H9 (cell line): Measurements from ENCODE around the gene LPAR3. TPM values are rescaled to one million over a fixed set of nuclear protein-coding genes. Genes with fewer than 3 reads are reported as not detected.

Experiments
- DNase-seq: peaks from one replicate; pipeline ENCODE4 v3.0.0-alpha.2; 2017
- H2AFZ ChIP-seq: one replicate; pipeline ENCODE4 v1.6.1; 2013; ENCODE audit warnings: mild to moderate bottlenecking, low read length, control low read depth, moderate library complexity
- H2AK5ac ChIP-seq: 2 replicates; pipeline ENCODE4 v1.6.1; 2013; ENCODE audit warnings: low read length, control low read depth, mixed read lengths; ENCODE audit not compliant: insufficient read length
- H2BK120ac ChIP-seq: one replicate; pipeline ENCODE4 v1.6.1; 2013; ENCODE audit warnings: low read depth, mild to moderate bottlenecking, low read length, control low read depth, inconsistent platforms; ENCODE audit not compliant: poor library complexity, severe bottlenecking
- H2BK12ac ChIP-seq: 2 replicates; pipeline ENCODE4 v1.6.1; 2013; ENCODE audit warnings: low read length, control low read depth, mixed read lengths, low read depth; ENCODE audit not compliant: insufficient read length
- H2BK15ac ChIP-seq: 2 replicates; pipeline ENCODE4 v1.6.1; 2013; ENCODE audit warnings: low read depth, low read length, control low read depth
- H2BK20ac ChIP-seq: one replicate; pipeline ENCODE4 v1.6.1; 2013; ENCODE audit warnings: low read depth, mild to moderate bottlenecking, low read length, control low read depth, inconsistent platforms; ENCODE audit not compliant: poor library complexity, severe bottlenecking
- H2BK5ac ChIP-seq: 2 replicates; pipeline ENCODE4 v1.6.1; 2013; ENCODE audit warnings: low read length, control low read depth, mixed read lengths; ENCODE audit not compliant: insufficient read length
- H3K14ac ChIP-seq: 2 replicates; pipeline ENCODE4 v1.6.1; 2013; ENCODE audit warnings: low read length, control low read depth; ENCODE audit not compliant: insufficient read depth
- H3K18ac ChIP-seq: 2 replicates; pipeline ENCODE4 v1.6.1; 2013; ENCODE audit warnings: low read depth, mild to moderate bottlenecking, mixed read lengths, low read length, control low read depth; ENCODE audit not compliant: insufficient read length
- H3K23ac ChIP-seq: 2 replicates; pipeline ENCODE4 v1.6.1; 2013; ENCODE audit warnings: low read length, control low read depth, mixed read lengths, low read depth; ENCODE audit not compliant: insufficient read length
- H3K23me2 ChIP-seq: 2 replicates; pipeline ENCODE4 v1.6.1; 2013; ENCODE audit warnings: low read depth, mild to moderate bottlenecking, mixed read lengths, low read length, control low read depth; ENCODE audit not compliant: insufficient read length, poor library complexity, severe bottlenecking
- H3K27ac ChIP-seq: 2 replicates; pipeline ENCODE4 v1.5.1; 2013; ENCODE audit warnings: low read length, control low read depth, mixed read lengths, low read depth; ENCODE audit not compliant: insufficient read length
- H3K27me3 ChIP-seq: 2 replicates; pipeline ENCODE4 v1.6.1; 2013; ENCODE audit warnings: low read length, control low read depth, inconsistent platforms; ENCODE audit not compliant: insufficient read depth
- H3K4ac ChIP-seq: 2 replicates; pipeline ENCODE4 v1.6.1; 2013; ENCODE audit warnings: low read depth, mild to moderate bottlenecking, control low read depth, inconsistent platforms, low read length, moderate library complexity
- H3K4me1 ChIP-seq: 2 replicates; pipeline ENCODE4 v1.6.1; 2013; ENCODE audit warnings: low read length, control low read depth, inconsistent platforms; ENCODE audit not compliant: insufficient read depth
- H3K4me2 ChIP-seq: 2 replicates; pipeline ENCODE4 v1.6.1; 2013; ENCODE audit warnings: low read length, control low read depth, mixed read lengths; ENCODE audit not compliant: insufficient read length, insufficient read depth
- H3K56ac ChIP-seq: 2 replicates; pipeline ENCODE4 v1.6.1; 2013; ENCODE audit warnings: low read depth, mild to moderate bottlenecking, mixed read lengths, low read length, control low read depth; ENCODE audit not compliant: insufficient read length
- H3K79me1 ChIP-seq: 2 replicates; pipeline ENCODE4 v1.6.1; 2013; ENCODE audit warnings: low read depth, mild to moderate bottlenecking, moderate library complexity, low read length, control low read depth, inconsistent platforms; ENCODE audit not compliant: insufficient read depth, poor library complexity, severe bottlenecking
- H3K79me2 ChIP-seq: 2 replicates; pipeline ENCODE4 v1.6.1; 2013; ENCODE audit warnings: low read length, control low read depth, inconsistent platforms; ENCODE audit not compliant: insufficient read depth
- H3K9ac ChIP-seq: 2 replicates; pipeline ENCODE4 v1.6.1; 2013; ENCODE audit warnings: low read length, control low read depth, mixed read lengths; ENCODE audit not compliant: insufficient read length; ENCODE audit errors: extremely low read depth
- H3K9me3 ChIP-seq: one replicate; pipeline ENCODE4 v1.6.1; 2013; ENCODE audit warnings: low read depth, low read length, inconsistent platforms; ENCODE audit not compliant: control insufficient read depth
- H3T11ph ChIP-seq: one replicate; pipeline ENCODE4 v1.6.1; 2013; ENCODE audit warnings: mild to moderate bottlenecking, low read length, control low read depth, inconsistent platforms
- H4K20me1 ChIP-seq: one replicate; pipeline ENCODE4 v1.6.1; 2013; ENCODE audit not compliant: control insufficient read depth, insufficient read length, insufficient read depth
- H4K5ac ChIP-seq: 2 replicates; pipeline ENCODE4 v1.6.1; 2013; ENCODE audit warnings: low read depth, mild to moderate bottlenecking, mixed read lengths, low read length, control low read depth; ENCODE audit not compliant: insufficient read length
- H4K8ac ChIP-seq: replicated peaks from 2 replicates; pipeline ENCODE4 v1.6.1; 2013; ENCODE audit warnings: low read length, control low read depth, mixed read lengths, low read depth; ENCODE audit not compliant: insufficient read length
- H4K91ac ChIP-seq: 2 replicates; pipeline ENCODE4 v1.6.1; 2013; ENCODE audit warnings: low read depth, mild to moderate bottlenecking, moderate library complexity, mixed read lengths, low read length, control low read depth; ENCODE audit not compliant: insufficient read length
- H3K27ac Mint-ChIP-seq, 3 experiments: 2 replicates in 2 of 3; 3 replicates in 1 of 3; pipeline ENCODE4 v1.8.0; 2020 to 2021; ENCODE audit warnings: mixed read lengths in 3 of 3, mild to moderate bottlenecking in 1 of 3, moderate library complexity in 1 of 3
- H3K27me3 Mint-ChIP-seq: 2 replicates; pipeline ENCODE4 v1.8.0; 2021; ENCODE audit warnings: low read depth, mild to moderate bottlenecking, moderate library complexity, mixed read lengths
- H3K36me3 Mint-ChIP-seq, 3 experiments: 2 replicates in 2 of 3; 3 replicates in 1 of 3; pipeline ENCODE4 v1.8.0; 2020 to 2021; ENCODE audit warnings: low read depth in 3 of 3, mixed read lengths in 3 of 3; ENCODE audit not compliant: insufficient read depth in 1 of 3
- H3K4me1 Mint-ChIP-seq, 2 experiments: 2 replicates each; pipeline ENCODE4 v1.8.0; 2020; ENCODE audit warnings: mixed read lengths in 2 of 2
- H3K4me3 Mint-ChIP-seq, 2 experiments: 2 replicates in 1 of 2; 3 replicates in 1 of 2; pipeline ENCODE4 v1.8.0; 2020 to 2021; ENCODE audit warnings: mild to moderate bottlenecking in 2 of 2, mixed read lengths in 2 of 2, moderate library complexity in 1 of 2
- H3K9me3 Mint-ChIP-seq, 2 experiments: 2 replicates in 1 of 2; 3 replicates in 1 of 2; pipeline ENCODE4 v1.8.0; 2020; ENCODE audit warnings: mild to moderate bottlenecking in 2 of 2, mixed read lengths in 2 of 2, moderate library complexity in 1 of 2
- CTCF ChIP-seq: fragments of 200-600 bp; sonication (generic); conservative IDR thresholded peaks from 3 replicates; pipeline ENCODE4 v1.8.0; 2021; ENCODE audit warnings: antibody characterized with exemption, mild to moderate bottlenecking
- WGBS: extraction: QIAGEN DNeasy Blood & Tissue Kit; methylation state at CpG from one replicate; pipeline ENCODE4 v1.1.7; 2013; ENCODE audit warnings: missing lambda C conversion rate, low lambda C conversion rate, mixed read lengths; ENCODE audit not compliant: insufficient read length; ENCODE audit errors: extremely low coverage; 5-methylcytosine and 5-hydroxymethylcytosine counted together
- total RNA-seq: library from RNA; stranded (reverse); gene quantifications from 2 replicates; pipeline ENCODE4 v1.2.1, GENCODE V29; 2021

Gene LPAR3
- total RNA-seq, 1 experiment from 2014 or later: 3.0 TPM

GRCh38 chr1:84861516-84861915, 31.5 kb downstream of the LPAR3 start:
- Mint-ChIP-seq H3K27me3 (peaks cover 2% of the 10 kb centered on the region; the same call in 1 of the 2 replicates), H3K27ac (no peak overlapping the region; a peak in 1 of 7 replicates), H3K9me3 (no peaks in the 10 kb centered on the region), H3K36me3 (peaks cover 0 to 26% (median 0%) of the 10 kb centered on the region in 3 experiments; a peak in 2 of 7 replicates), H3K4me3 (no peak overlapping the region), H3K4me1 (no peaks in the 10 kb centered on the region)
- Histone ChIP-seq H3K23me2 (no peaks in the 10 kb centered on the region), H3K14ac (no peak overlapping the region), H4K8ac (no peak overlapping the region), H2AFZ (no peak overlapping the region), H3T11ph (no peak overlapping the region), H2BK20ac (no peak overlapping the region), H3K79me2 (no peaks in the 10 kb centered on the region), H3K23ac (no peak overlapping the region), H3K4me1 (no peaks in the 10 kb centered on the region), H4K5ac (no peak overlapping the region), H3K9me3 (no peaks in the 10 kb centered on the region), H3K79me1 (no peaks in the 10 kb centered on the region), H4K20me1 (no peaks in the 10 kb centered on the region), H2BK15ac (no peak overlapping the region), H4K91ac (no peak overlapping the region), H2BK5ac (no peak overlapping the region), H3K56ac (no peak overlapping the region), H3K27ac (no peak overlapping the region), H3K4ac (no peak overlapping the region), H2BK12ac (no peak overlapping the region), H3K27me3 (no peaks in the 10 kb centered on the region), H3K18ac (no peak overlapping the region), H2BK120ac (no peak overlapping the region), H3K9ac (no peak overlapping the region), H3K4me2 (no peak overlapping the region), H2AK5ac (no peak overlapping the region)
- WGBS: no CpG with 5 or more reads among the region's 1 CpG
- no peak for DNase-seq
- no peak for TF ChIP-seq CTCF
